Measurements from ENCODE around the gene LZTR1. TPM values are rescaled to one million over a fixed set of nuclear protein-coding genes. Genes with fewer than 3 reads are reported as not detected.
A peak's percentile ranks its signal among the peaks of the same experiment; 100 is the strongest.
"Not testable (repeated sequence)": the region's sequence is repeated elsewhere in the genome, so short reads cannot be mapped to it uniquely, and the experiment has no call there.

LZTR1 gene
- total and polyA plus RNA-seq, 9 donors, result 27.7 to 42.2 (median 35.4) TPM

- H3K4me3 ChIP-seq (ENCODE audit: low read length), result no peak overlapping the region
- H3K9me3 ChIP-seq (replicated peaks; ENCODE audit: control insufficient read depth, low read depth, low read length), result no peaks in the 10 kb centered on the region
- peak; percentile 46 for DNase-seq
- peaks cover 18% of the 10 kb centered on the region for H3K36me3 ChIP-seq (ENCODE audit: control insufficient read depth, insufficient read depth, low read length)
- peaks cover 6% of the 10 kb centered on the region for H3K4me1 ChIP-seq (ENCODE audit: control insufficient read depth, insufficient read depth, low read length)
- WGBS (ENCODE audit: insufficient coverage), result no CpG with 5 or more reads among the region's 3 CpGs
- no peak overlapping the region for H3K27ac ChIP-seq (ENCODE audit: low read length)
- no peaks in the 10 kb centered on the region for H3K27me3 ChIP-seq (ENCODE audit: control insufficient read depth, insufficient read depth, low read length)
Observed at GRCh38 chr22:20940186-20940651, 41.9 kb upstream of the LZTR1 start.

- Histone ChIP-seq H3K4me1 (ENCODE audit: control insufficient read depth, insufficient read depth, low read length) (peaks cover 6% of the 10 kb centered on the region), H3K4me3 (ENCODE audit: low read length) (no peak overlapping the region), H3K27me3 (ENCODE audit: control insufficient read depth, insufficient read depth, low read length) (no peaks in the 10 kb centered on the region), H3K36me3 (ENCODE audit: control insufficient read depth, insufficient read depth, low read length) (peaks cover 17% of the 10 kb centered on the region), H3K9me3 (replicated peaks; ENCODE audit: control insufficient read depth, low read depth, low read length) (no peaks in the 10 kb centered on the region), H3K27ac (ENCODE audit: low read length) (no peak overlapping the region)
- no peak for DNase-seq
- WGBS (ENCODE audit: insufficient coverage), result 80% methylated on average over 1 of the region's 4 CpGs
Observed at GRCh38 chr22:20940904-20941385, 41.2 kb upstream of the LZTR1 start.

DNA sequence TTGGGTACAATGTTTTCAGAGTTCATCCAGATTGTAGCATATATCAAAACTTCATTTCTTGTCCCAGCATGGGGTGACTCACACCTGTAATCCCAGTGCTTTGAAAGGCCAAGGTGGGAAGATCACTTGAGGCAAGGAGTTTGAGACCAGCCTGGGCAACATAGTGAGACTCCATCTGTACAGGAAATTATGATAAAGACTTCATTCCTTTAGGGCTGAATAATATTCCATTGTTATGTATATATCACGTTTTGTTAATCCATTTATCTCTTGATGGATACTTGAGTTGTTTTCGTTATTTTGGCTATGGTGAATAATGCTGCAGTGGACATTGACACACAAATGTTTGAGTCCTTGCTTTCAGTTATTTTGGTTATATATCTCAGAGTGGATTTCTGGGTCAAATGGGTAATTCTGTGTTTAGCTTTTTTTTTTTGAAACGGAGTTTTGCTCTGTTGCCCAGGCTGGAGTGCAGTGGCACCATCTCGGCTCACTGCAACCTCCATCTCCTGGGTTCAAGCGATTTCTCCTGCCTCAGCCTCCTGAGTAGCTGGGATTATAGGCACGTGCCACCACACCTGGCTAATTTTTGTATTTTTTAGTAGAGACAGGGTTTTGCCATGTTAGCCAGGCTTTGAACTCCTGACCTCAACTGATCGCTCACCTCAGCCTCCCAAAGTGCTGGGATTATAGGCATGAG is 39.7 kb upstream of the LZTR1 start:
- not testable (repeated sequence) for DNase-seq; H3K27ac ChIP-seq (ENCODE audit: low read length); H3K4me3 ChIP-seq (ENCODE audit: low read length); H3K4me1 ChIP-seq (ENCODE audit: control insufficient read depth, insufficient read depth, low read length); H3K27me3 ChIP-seq (ENCODE audit: control insufficient read depth, insufficient read depth, low read length); H3K9me3 ChIP-seq (replicated peaks; ENCODE audit: control insufficient read depth, low read depth, low read length)
- WGBS (ENCODE audit: insufficient coverage), result 65% methylated on average over 2 of the region's 7 CpGs
- peaks cover 14% of the 10 kb centered on the region for H3K36me3 ChIP-seq (ENCODE audit: control insufficient read depth, insufficient read depth, low read length)

- no peak overlapping the region for H3K27ac ChIP-seq (ENCODE audit: low read length)
- H3K27me3 ChIP-seq (ENCODE audit: control insufficient read depth, insufficient read depth, low read length), result no peaks in the 10 kb centered on the region
- H3K36me3 ChIP-seq (ENCODE audit: control insufficient read depth, insufficient read depth, low read length), result peaks cover 14% of the 10 kb centered on the region
- no peak for DNase-seq
- H3K4me3 ChIP-seq (ENCODE audit: low read length), result no peak overlapping the region
- no peaks in the 10 kb centered on the region for H3K4me1 ChIP-seq (ENCODE audit: control insufficient read depth, insufficient read depth, low read length)
- no peaks in the 10 kb centered on the region for H3K9me3 ChIP-seq (replicated peaks; ENCODE audit: control insufficient read depth, low read depth, low read length)
- 100% methylated on average over 2 of the region's 8 CpGs for WGBS (ENCODE audit: insufficient coverage)
Observed at GRCh38 chr22:20943104-20943933, 38.8 kb upstream of the LZTR1 start.

DNA sequence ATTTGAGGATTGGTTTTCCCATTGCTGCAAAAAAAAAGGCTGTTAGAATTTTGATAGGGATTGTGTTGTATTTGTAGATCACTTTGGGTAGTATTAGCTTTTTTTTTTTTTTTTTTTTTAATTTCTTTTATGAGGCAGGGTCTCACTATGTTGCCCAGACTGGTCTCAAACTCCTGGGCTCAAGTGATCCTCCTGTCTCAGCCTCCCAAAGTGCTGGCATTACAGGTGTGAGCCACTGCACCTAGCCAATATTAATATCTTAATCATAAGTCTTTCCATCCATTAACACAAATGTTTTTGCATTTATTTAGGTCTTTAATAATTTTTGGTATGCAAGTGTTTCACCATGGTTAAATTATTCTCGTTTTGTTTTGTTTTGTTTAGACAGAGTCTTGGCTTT is 38.1 kb upstream of the LZTR1 start:
- DNase-seq, result no peak
- Histone ChIP-seq H3K4me3 (ENCODE audit: low read length) (no peak overlapping the region), H3K36me3 (ENCODE audit: control insufficient read depth, insufficient read depth, low read length) (peaks cover 16% of the 10 kb centered on the region), H3K27me3 (ENCODE audit: control insufficient read depth, insufficient read depth, low read length) (no peaks in the 10 kb centered on the region), H3K27ac (ENCODE audit: low read length) (no peak overlapping the region), H3K9me3 (replicated peaks; ENCODE audit: control insufficient read depth, low read depth, low read length) (no peaks in the 10 kb centered on the region), H3K4me1 (ENCODE audit: control insufficient read depth, insufficient read depth, low read length) (no peaks in the 10 kb centered on the region)
- WGBS (ENCODE audit: insufficient coverage), result no CpG with 5 or more reads among the region's 1 CpG

GRCh38 chr22:20945578-20945934 is 36.5 kb upstream of the LZTR1 start:
- Histone ChIP-seq H3K36me3 (ENCODE audit: control insufficient read depth, insufficient read depth, low read length) (peaks cover 29% of the 10 kb centered on the region), H3K4me3 (ENCODE audit: low read length) (no peak overlapping the region), H3K27me3 (ENCODE audit: control insufficient read depth, insufficient read depth, low read length) (no peaks in the 10 kb centered on the region), H3K27ac (ENCODE audit: low read length) (no peak overlapping the region), H3K9me3 (replicated peaks; ENCODE audit: control insufficient read depth, low read depth, low read length) (no peaks in the 10 kb centered on the region), H3K4me1 (ENCODE audit: control insufficient read depth, insufficient read depth, low read length) (no peaks in the 10 kb centered on the region)
- WGBS (ENCODE audit: insufficient coverage), result 88% methylated on average over 2 of the region's 2 CpGs
- DNase-seq, result no peak

DNA sequence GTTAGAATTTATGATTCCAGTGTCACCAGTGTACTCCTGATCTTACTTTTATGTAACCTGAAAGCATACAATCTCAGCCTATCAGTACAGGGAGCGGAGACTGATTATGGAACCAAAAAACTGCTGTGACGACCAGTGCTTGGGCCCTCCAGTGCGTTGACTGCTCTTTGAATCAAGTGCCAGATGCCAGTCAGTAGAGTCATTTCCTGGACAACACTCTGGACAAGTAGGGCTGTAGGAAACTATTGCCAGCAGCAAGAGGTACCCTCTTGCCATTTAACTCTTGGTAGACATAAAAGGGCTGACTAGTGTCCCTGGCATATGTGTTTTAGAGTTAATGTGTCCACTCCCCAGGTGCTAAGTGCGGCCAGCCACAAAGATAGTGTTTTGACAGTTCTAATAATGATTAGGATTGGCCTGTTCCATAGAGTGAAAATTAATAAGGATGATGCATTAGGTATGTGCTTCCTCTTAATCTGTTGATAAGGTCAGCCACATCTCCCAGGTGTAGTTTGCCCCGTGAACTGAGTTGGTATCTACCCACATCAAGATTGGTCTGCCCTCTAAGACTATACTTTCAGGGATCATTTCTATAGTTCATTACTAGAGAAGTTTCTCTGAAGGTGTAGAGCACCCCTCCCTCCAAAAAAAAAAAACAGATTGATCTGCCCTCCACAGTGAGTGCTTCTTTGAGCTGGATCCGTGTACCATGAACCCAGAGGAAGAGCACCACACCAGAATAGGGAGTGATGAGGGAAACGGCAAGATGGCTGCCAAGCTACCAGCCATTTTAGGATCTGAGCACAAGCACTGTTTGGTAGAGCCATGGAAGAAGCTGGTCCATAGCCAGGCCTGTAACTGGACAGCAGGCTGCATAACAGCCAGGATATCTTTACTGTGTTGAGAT is 35.8 kb upstream of the LZTR1 start:
- peaks cover 37% of the 10 kb centered on the region for H3K36me3 ChIP-seq (ENCODE audit: control insufficient read depth, insufficient read depth, low read length)
- no peak for DNase-seq
- H3K4me1 ChIP-seq (ENCODE audit: control insufficient read depth, insufficient read depth, low read length), result no peaks in the 10 kb centered on the region
- no peak overlapping the region for H3K4me3 ChIP-seq (ENCODE audit: low read length)
- H3K9me3 ChIP-seq (replicated peaks; ENCODE audit: control insufficient read depth, low read depth, low read length), result no peaks in the 10 kb centered on the region
- H3K27ac ChIP-seq (ENCODE audit: low read length), result no peak overlapping the region
- 88% methylated on average over 5 of the region's 7 CpGs for WGBS (ENCODE audit: insufficient coverage)
- H3K27me3 ChIP-seq (ENCODE audit: control insufficient read depth, insufficient read depth, low read length), result no peaks in the 10 kb centered on the region

- no peak overlapping the region for H3K27ac ChIP-seq (ENCODE audit: low read length)
- H3K4me3 ChIP-seq (ENCODE audit: low read length), result no peak overlapping the region
- no peak for DNase-seq
- peaks cover 43% of the 10 kb centered on the region for H3K36me3 ChIP-seq (ENCODE audit: control insufficient read depth, insufficient read depth, low read length)
- no CpG with 5 or more reads among the region's 1 CpG for WGBS (ENCODE audit: insufficient coverage)
- H3K27me3 ChIP-seq (ENCODE audit: control insufficient read depth, insufficient read depth, low read length), result no peaks in the 10 kb centered on the region
- no peaks in the 10 kb centered on the region for H3K4me1 ChIP-seq (ENCODE audit: control insufficient read depth, insufficient read depth, low read length)
- no peaks in the 10 kb centered on the region for H3K9me3 ChIP-seq (replicated peaks; ENCODE audit: control insufficient read depth, low read depth, low read length)
Observed at GRCh38 chr22:20946991-20947390, 35.1 kb upstream of the LZTR1 start.

DNA sequence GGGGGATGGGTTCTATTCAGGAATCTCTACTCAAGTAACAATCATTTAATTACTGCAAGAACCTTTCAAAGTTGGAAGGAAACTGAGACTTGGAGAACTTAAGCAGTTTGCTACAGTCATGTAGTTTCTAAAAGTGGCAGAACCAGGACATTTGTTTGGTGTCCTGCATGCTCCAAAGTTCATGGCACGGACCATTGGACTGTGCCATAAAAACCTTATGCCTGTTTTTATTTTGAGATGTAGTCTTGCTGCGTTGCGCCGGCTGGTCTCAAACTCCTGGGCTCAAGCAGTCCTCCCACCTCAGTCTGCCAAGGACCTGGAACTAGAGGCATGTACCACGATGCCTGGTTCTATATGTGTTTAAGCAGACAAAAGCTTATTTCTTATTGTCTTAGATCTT is 33.6 kb upstream of the LZTR1 start:
- Histone ChIP-seq H3K36me3 (ENCODE audit: control insufficient read depth, insufficient read depth, low read length) (peaks cover 51% of the 10 kb centered on the region), H3K27ac (ENCODE audit: low read length) (no peak overlapping the region), H3K9me3 (replicated peaks; ENCODE audit: control insufficient read depth, low read depth, low read length) (no peaks in the 10 kb centered on the region), H3K4me1 (ENCODE audit: control insufficient read depth, insufficient read depth, low read length) (peaks cover 7% of the 10 kb centered on the region), H3K4me3 (ENCODE audit: low read length) (no peak overlapping the region), H3K27me3 (ENCODE audit: control insufficient read depth, insufficient read depth, low read length) (no peaks in the 10 kb centered on the region)
- 87% methylated on average over 3 of the region's 5 CpGs for WGBS (ENCODE audit: insufficient coverage)
- no peak for DNase-seq

DNA sequence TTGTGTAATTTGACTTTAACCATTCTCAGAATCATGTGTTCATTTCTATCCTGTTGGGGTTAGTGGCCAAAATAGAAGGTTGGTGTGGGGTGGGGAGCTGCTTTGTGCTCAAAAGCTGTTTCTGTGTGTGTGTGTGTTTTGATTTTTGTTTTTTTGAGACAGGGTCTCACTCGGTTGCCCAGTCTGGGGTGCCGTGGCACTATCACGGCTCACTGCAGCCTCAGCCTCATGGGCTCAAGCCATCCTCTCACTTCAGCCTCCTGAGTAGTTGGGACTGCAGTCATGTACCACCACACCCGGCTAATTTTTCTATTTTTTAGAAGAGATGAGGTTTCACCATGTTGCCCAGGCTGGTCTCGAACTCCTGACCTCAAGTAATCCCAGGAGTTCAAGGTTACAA is 33.1 kb upstream of the LZTR1 start:
- peaks cover 7% of the 10 kb centered on the region for H3K4me1 ChIP-seq (ENCODE audit: control insufficient read depth, insufficient read depth, low read length)
- no CpG with 5 or more reads among the region's 5 CpGs for whole genome bisulfite sequencing (ENCODE audit: insufficient coverage)
- H3K36me3 ChIP-seq (ENCODE audit: control insufficient read depth, insufficient read depth, low read length), result peaks cover 56% of the 10 kb centered on the region
- H3K9me3 ChIP-seq (replicated peaks; ENCODE audit: control insufficient read depth, low read depth, low read length), result no peaks in the 10 kb centered on the region
- no peaks in the 10 kb centered on the region for H3K27me3 ChIP-seq (ENCODE audit: control insufficient read depth, insufficient read depth, low read length)
- H3K27ac ChIP-seq (ENCODE audit: low read length), result no peak overlapping the region
- H3K4me3 ChIP-seq (ENCODE audit: low read length), result no peak overlapping the region
- no peak for DNase-seq
